Measurements from ENCODE around the gene TNS2.

Gene TNS2

DNA sequence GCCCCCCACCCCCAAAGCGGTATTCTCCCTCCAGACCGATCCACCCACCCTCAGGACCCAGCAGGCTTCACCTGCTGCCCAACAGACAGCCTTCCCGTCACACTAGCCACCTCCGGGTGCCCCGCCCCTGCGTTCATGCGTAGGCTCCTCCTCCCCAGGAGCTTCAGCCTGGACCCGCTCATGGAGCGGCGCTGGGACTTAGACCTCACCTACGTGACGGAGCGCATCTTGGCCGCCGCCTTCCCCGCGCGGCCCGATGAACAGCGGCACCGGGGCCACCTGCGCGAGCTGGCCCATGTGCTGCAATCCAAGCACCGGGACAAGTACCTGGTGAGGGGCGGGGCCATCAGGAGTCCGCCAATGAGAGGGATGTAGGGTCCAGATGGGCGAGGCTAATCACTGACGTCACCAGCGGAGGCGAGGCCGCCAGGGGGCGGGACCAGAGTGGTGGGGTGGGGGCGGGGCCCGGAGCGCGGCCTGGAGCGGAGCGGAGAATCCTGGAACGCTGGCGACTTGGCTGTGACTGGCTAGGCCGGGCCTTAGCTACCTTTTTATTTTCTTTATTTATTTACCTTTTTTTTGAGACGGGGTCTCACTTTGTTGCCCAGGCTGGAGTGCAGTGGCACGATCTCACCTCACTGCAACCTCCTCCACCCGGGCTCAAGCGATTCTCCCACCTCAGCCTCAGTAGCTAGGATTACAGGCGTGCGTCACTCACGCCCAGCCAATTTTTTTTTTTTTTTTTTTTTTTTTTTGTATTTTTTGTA lies 4.4 kb downstream of the TNS2 start:
- peaks cover 65% of the 10 kb centered on the region for H3K4me1 Mint-ChIP-seq
- peak overlapping the region; percentile 83 for H3K27ac Mint-ChIP-seq

DNA sequence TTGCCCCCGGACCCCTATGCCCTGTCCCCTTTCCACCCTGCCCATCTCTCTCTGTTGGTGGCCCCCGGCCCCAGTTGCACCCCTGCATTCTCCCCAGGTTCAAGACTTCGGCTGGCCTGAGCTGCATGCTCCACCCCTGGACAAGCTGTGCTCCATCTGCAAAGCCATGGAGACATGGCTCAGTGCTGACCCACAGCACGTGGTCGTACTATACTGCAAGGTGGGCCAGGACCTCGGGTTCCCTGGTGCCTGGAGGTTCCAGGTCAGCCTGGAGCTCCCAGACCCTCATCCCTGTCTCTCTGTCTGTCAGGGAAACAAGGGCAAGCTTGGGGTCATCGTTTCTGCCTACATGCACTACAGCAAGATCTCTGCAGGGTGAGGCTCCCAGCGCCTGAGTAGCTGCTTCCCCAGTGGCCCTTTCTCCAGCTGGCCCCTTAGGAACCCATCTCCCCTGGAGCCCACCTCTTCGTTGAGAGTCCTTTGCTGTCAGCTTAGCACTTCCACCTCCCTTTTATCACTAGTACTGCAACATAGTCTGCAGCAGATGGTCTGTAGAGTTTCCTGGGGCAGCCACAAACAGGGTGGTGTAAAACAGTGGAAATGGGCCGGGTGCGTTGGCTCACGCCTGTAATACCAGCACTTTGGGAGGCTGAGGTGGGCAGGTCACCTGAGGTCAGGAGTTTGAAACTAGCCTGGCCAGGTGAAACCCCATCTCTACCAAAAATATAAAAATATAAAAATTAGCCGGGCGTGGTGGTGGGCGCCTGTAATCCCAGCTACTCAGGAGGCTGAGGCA lies 5.8 kb downstream of the TNS2 start:
- peaks cover 55% of the 10 kb centered on the region for H3K4me1 Mint-ChIP-seq
- H3K9me3 Mint-ChIP-seq: no peaks in the 10 kb centered on the region
- H3K4me3 Mint-ChIP-seq: peak overlapping the region; percentile 45
- DNase-seq: no peak
- H3K27ac Mint-ChIP-seq: no peak overlapping the region
- peaks cover 14% of the 10 kb centered on the region for H3K27me3 Mint-ChIP-seq (ENCODE audit: low read depth, poor library complexity)
- no peaks in the 10 kb centered on the region for H3K36me3 Mint-ChIP-seq (ENCODE audit: low read depth)
- TF ChIP-seq, protein P1, sequence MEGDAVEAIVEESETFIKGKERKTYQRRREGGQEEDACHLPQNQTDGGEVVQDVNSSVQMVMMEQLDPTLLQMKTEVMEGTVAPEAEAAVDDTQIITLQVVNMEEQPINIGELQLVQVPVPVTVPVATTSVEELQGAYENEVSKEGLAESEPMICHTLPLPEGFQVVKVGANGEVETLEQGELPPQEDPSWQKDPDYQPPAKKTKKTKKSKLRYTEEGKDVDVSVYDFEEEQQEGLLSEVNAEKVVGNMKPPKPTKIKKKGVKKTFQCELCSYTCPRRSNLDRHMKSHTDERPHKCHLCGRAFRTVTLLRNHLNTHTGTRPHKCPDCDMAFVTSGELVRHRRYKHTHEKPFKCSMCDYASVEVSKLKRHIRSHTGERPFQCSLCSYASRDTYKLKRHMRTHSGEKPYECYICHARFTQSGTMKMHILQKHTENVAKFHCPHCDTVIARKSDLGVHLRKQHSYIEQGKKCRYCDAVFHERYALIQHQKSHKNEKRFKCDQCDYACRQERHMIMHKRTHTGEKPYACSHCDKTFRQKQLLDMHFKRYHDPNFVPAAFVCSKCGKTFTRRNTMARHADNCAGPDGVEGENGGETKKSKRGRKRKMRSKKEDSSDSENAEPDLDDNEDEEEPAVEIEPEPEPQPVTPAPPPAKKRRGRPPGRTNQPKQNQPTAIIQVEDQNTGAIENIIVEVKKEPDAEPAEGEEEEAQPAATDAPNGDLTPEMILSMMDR (IDR thresholded peaks at IDR 0.05): no peak

More for the DNA sequence above, 4.4 kb downstream of the TNS2 start:
- H3K9me3 Mint-ChIP-seq: no peaks in the 10 kb centered on the region
- peaks cover 14% of the 10 kb centered on the region for H3K27me3 Mint-ChIP-seq (ENCODE audit: low read depth, poor library complexity)
- TF ChIP-seq, protein P1 (IDR thresholded peaks at IDR 0.05): no peak
- H3K36me3 Mint-ChIP-seq (ENCODE audit: low read depth): no peaks in the 10 kb centered on the region
- DNase-seq: peak; percentile 94
- peak overlapping the region; percentile 92 for H3K4me3 Mint-ChIP-seq

DNA sequence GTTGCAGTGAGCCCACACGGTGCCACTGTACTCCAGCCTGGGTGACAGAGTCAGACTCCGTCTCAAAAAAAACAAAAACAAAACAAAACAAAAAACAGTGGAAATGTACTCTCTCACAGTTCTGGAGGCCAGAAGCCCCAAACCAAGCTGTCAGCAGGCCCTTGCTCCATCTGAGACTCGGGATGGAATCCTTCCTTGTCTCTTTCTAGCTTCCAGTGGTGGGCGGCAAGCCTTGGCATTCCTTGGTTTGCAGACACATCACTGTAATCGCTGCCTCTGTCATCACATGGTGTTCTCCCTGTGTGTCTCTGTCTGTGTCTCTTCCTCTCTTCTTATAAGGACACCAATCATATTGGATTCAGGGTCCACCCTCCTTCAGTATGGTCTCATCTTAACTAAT lies 6.4 kb downstream of the TNS2 start:
- H3K9me3 Mint-ChIP-seq: no peaks in the 10 kb centered on the region
- peaks cover 50% of the 10 kb centered on the region for H3K4me1 Mint-ChIP-seq
- DNase-seq: no peak
- no peak overlapping the region for H3K4me3 Mint-ChIP-seq
- H3K27ac Mint-ChIP-seq: peak overlapping the region; percentile 58
- TF ChIP-seq, protein P1 (IDR thresholded peaks at IDR 0.05): no peak
- H3K36me3 Mint-ChIP-seq (ENCODE audit: low read depth): no peaks in the 10 kb centered on the region
- peaks cover 14% of the 10 kb centered on the region for H3K27me3 Mint-ChIP-seq (ENCODE audit: low read depth, poor library complexity)

DNA sequence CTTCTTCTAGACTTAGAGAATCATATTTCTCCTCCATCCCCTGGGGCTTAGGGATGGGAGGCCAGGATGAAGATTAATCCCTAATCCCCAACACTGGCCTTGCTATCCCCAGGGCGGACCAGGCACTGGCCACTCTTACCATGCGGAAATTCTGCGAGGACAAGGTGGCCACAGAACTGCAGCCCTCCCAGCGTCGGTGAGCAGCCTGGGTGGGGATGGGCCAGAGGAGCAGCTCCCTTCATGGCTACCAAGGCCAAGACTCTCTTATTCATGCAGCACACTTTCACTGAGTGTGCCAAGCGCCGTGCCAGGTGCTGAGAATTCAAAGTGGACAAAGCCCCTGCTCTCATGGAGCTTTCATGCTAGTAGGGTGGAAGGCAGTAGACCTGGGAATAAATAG lies 7.0 kb downstream of the TNS2 start:
- no peak for DNase-seq
- Mint-ChIP-seq H3K36me3 (ENCODE audit: low read depth) (no peaks in the 10 kb centered on the region), H3K27me3 (ENCODE audit: low read depth, poor library complexity) (peaks cover 14% of the 10 kb centered on the region), H3K27ac (no peak overlapping the region), H3K4me1 (peaks cover 50% of the 10 kb centered on the region), H3K9me3 (no peaks in the 10 kb centered on the region), H3K4me3 (no peak overlapping the region)
- TF ChIP-seq, protein P1 (IDR thresholded peaks at IDR 0.05): no peak

DNA sequence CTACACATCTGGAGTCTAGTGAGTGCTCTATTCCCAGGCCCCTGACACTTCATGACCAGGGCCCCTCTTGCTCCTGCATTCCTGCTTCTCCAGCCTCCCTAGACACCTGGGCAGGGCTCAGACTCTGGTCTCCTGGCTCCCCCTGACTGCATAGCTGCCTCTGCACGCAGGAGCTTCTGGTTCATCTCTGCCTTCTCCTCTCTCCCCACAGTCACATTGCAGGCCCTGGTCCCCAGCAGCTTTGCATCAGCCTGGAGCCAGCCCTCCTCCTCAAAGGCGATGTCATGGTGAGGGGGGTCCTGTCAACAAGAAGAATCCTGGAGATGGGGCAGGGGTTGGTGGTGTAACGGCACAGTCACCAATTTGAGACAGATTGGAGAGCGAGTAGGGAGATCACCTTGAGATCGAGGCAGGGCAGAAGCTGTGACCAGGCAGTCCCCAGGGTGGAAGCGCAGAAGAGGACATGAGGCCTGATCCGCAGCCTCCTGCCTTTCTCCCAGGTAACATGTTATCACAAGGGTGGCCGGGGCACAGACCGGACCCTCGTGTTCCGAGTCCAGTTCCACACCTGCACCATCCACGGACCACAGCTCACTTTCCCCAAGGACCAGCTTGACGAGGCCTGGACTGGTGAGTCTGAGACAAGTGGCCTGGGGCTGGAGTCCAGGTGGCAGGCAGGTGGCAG lies 8.1 kb downstream of the TNS2 start:
- no peak overlapping the region for H3K4me3 Mint-ChIP-seq
- TF ChIP-seq, protein P1 (IDR thresholded peaks at IDR 0.05): no peak
- DNase-seq: no peak
- peaks cover 14% of the 10 kb centered on the region for H3K27me3 Mint-ChIP-seq (ENCODE audit: low read depth, poor library complexity)
- H3K36me3 Mint-ChIP-seq (ENCODE audit: low read depth): no peaks in the 10 kb centered on the region
- H3K9me3 Mint-ChIP-seq: no peaks in the 10 kb centered on the region
- H3K27ac Mint-ChIP-seq: no peak overlapping the region
- peaks cover 51% of the 10 kb centered on the region for H3K4me1 Mint-ChIP-seq

All from nephron progenitor cell (in vitro differentiated cells).